Gastroesophageal sphincter (tissue), 4 donors: ENCODE data around the gene CLIP4. TPM values are rescaled to one million over a fixed set of nuclear protein-coding genes. Genes with fewer than 3 reads are reported as not detected.

Experiments
- ATAC-seq: fragments of 150-250 bp; one replicate; pipeline ENCODE4 v1.9.1; 2016; ENCODE audit warnings: mild to moderate bottlenecking, moderate library complexity
- H3K27ac ChIP-seq, 4 donors: fragments of 200-600 bp; sonication (generic) in 3 of 4; 1 replicate in 3 of 4; 2 replicates in 1 of 4; pipeline ENCODE4 v1.5.1; 2016 to 2019
- H3K27me3 ChIP-seq: fragments of 200-600 bp; sonication (generic); one replicate; pipeline ENCODE4 v1.5.1; 2019
- H3K36me3 ChIP-seq, 2 donors: fragments of 200-600 bp; sonication (generic); one replicate each; pipeline ENCODE4 v1.5.1; 2019; ENCODE audit warnings: control low read depth in 1 of 2
- H3K4me1 ChIP-seq, 3 donors: fragments of 200-600 bp; sonication (generic); 1 replicate in 2 of 3; 2 replicates in 1 of 3; pipeline ENCODE4 v1.5.1; 2016 to 2019; ENCODE audit warnings: control low read depth in 2 of 3
- H3K4me3 ChIP-seq, 2 donors: fragments of 200-600 bp; sonication (generic); one replicate each; pipeline ENCODE4 v1.5.1; 2019; ENCODE audit warnings: mild to moderate bottlenecking in 1 of 2, moderate library complexity in 1 of 2
- H3K9me3 ChIP-seq, 3 donors: fragments of 200-600 bp; sonication (generic); one replicate each; pipeline ENCODE4 v1.5.1; 2017 to 2019; ENCODE audit warnings: control low read depth in 2 of 3
- EP300 ChIP-seq: sonication (generic); formaldehyde crosslinking; IDR thresholded peaks from one replicate; pipeline ENCODE4 v1.6.1; 2017; ENCODE audit warnings: antibody characterized with exemption, mild to moderate bottlenecking
- POLR2A ChIP-seq, 2 donors: fragments of 450-650 bp; IDR thresholded peaks; one replicate each; pipeline ENCODE4 v1.6.1; 2017; ENCODE audit warnings: antibody characterized with exemption in 2 of 2, mild to moderate bottlenecking in 2 of 2, moderate library complexity in 1 of 2
- POLR2AphosphoS5 ChIP-seq: sonication (generic); formaldehyde crosslinking; IDR thresholded peaks from one replicate; pipeline ENCODE4 v1.6.1; 2017; ENCODE audit warnings: antibody characterized with exemption
- WGBS, 2 donors: methylation state at CpG; one replicate each; pipeline ENCODE4 v1.1.5; 2018; ENCODE audit warnings: low coverage in 1 of 2; 5-methylcytosine and 5-hydroxymethylcytosine counted together
- total RNA-seq, 4 donors: library from RNA; depleted of rRNA; stranded (reverse); fragments of >200 nt; gene quantifications; one replicate each; pipeline ENCODE4 v1.1.0, GENCODE V29; 2016
- TF ChIP-seq, protein P1 (sequence below), 4 experiments: fragments of 200-600 bp in 2 of 4; fragments of 450-650 bp in 2 of 4; sonication (generic) in 1 of 4; IDR thresholded peaks; one replicate each; pipeline ENCODE4 v1.5.1; 2017 to 2019; ENCODE audit warnings: antibody characterized with exemption in 4 of 4, mild to moderate bottlenecking in 2 of 4, moderate library complexity in 2 of 4

Gene CLIP4
- total RNA-seq, 4 donors from 2014 or later, result 64.7 to 96.0 (median 77.3) TPM

DNA sequence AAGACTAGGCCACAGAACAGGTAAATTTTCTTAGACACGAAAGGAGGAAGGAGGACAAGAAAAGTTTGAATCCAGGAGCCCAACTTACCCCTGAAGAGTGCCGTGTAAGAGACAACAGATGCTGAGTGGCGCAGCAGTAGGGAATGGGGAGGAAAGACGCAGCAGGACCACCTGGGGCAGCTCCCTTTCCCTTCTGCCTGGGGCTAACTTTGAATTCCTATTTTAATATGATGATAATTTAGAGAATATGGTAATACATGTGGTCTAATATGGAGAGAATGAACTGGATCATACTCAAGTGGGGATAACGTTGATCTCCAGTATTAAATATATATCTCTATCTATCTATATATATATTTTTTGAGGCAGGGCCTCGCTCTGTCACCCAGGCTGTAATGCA, 69.3 kb downstream of the CLIP4 start:
- WGBS, 2 donors, result 92 to 100% methylated on average over 5 to 6 of the region's 6 CpGs
- H3K4me3 ChIP-seq, result no peak overlapping the region
- ATAC-seq, result no peak
- H3K27me3 ChIP-seq, result no peaks in the 10 kb centered on the region
- H3K27ac ChIP-seq, result no peak overlapping the region
- peaks cover 0 to 47% of the 10 kb centered on the region in 2 donors for H3K36me3 ChIP-seq
- no peaks in the 10 kb centered on the region for H3K9me3 ChIP-seq
- TF ChIP-seq, protein P1, sequence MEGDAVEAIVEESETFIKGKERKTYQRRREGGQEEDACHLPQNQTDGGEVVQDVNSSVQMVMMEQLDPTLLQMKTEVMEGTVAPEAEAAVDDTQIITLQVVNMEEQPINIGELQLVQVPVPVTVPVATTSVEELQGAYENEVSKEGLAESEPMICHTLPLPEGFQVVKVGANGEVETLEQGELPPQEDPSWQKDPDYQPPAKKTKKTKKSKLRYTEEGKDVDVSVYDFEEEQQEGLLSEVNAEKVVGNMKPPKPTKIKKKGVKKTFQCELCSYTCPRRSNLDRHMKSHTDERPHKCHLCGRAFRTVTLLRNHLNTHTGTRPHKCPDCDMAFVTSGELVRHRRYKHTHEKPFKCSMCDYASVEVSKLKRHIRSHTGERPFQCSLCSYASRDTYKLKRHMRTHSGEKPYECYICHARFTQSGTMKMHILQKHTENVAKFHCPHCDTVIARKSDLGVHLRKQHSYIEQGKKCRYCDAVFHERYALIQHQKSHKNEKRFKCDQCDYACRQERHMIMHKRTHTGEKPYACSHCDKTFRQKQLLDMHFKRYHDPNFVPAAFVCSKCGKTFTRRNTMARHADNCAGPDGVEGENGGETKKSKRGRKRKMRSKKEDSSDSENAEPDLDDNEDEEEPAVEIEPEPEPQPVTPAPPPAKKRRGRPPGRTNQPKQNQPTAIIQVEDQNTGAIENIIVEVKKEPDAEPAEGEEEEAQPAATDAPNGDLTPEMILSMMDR (IDR thresholded peaks at IDR 0.05), result no peak
- TF ChIP-seq POLR2A (IDR thresholded peaks at IDR 0.05) (no peak), EP300 (no peak), POLR2AphosphoS5 (no peak)
- H3K4me1 ChIP-seq, result no peaks in the 10 kb centered on the region

DNA sequence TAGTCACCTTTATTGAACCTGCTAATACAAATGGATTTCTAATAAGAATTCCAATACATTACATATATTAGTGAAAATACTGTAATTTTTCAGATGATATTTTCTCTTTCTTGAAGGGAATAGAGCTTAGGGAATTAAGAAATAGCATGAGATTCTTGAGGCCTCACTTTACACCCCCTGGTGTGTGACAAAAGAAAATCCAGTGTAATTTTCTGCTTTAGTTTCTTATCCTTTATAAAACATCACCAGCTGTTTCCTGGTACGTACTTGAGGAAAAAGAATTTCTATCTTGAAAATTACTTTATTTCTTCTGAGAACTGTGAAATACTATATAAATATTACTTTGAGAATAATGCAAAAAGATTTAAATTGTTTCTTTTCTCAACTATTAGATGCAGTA, 71.6 kb downstream of the CLIP4 start:
- H3K36me3 ChIP-seq, result peaks cover 0 to 39% of the 10 kb centered on the region in 2 donors
- H3K4me3 ChIP-seq, result no peak overlapping the region
- H3K27ac ChIP-seq, result no peak overlapping the region
- no peak for ATAC-seq
- no peaks in the 10 kb centered on the region for H3K4me1 ChIP-seq
- 91 to 100% methylated on average over 1 of the region's 1 CpG for WGBS, 2 donors
- TF ChIP-seq POLR2A (IDR thresholded peaks at IDR 0.05), result no peak
- no peak for TF ChIP-seq POLR2AphosphoS5
- TF ChIP-seq, protein P1 (IDR thresholded peaks at IDR 0.05), result no peak
- TF ChIP-seq EP300, result no peak
- no peaks in the 10 kb centered on the region for H3K9me3 ChIP-seq
- H3K27me3 ChIP-seq, result no peaks in the 10 kb centered on the region

DNA sequence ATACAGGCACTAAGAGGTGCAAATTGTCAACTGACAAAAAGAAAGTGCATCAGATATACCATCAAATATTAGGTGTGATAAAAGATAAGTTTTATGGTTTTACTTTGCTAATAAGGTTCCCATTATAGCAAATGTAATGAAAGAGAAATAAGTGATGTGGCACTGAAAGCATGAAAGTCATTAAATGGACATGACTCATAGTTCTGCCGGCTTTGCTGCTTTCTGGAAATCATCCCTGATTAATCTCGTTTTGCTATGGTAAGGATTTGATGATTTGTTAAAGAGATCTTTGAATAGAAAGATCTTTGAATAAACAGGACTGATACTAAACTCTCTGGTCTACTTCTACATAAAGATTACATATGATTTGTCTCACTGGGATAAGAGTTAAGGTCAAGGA, 72.7 kb downstream of the CLIP4 start:
- Histone ChIP-seq H3K27ac (no peak overlapping the region), H3K27me3 (no peaks in the 10 kb centered on the region)
- WGBS, 2 donors, result 38 to 65% methylated on average over 2 of the region's 2 CpGs

DNA sequence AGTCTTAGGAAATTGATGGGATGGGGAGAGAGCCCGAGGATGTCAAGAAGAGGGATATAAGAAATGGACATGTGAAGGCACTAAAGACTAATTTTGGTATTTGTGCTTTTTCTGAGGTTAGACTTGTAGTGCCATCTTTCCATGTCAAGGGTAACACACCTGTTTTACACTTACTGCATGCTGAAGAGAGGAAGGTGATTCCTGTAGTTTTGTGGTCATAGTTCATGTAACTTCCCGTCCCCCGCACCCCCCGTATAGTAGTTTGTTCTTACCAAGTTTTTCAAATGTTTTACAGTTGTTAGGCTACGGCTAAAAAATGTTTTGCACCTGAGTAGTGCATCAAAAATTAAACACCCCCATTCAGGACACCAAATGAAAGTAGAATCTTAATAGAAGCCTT, 73.8 kb downstream of the CLIP4 start:
- ATAC-seq, result no peak
- Histone ChIP-seq H3K9me3 (no peaks in the 10 kb centered on the region), H3K36me3 (peaks cover 0 to 44% of the 10 kb centered on the region in 2 donors), H3K27me3 (no peaks in the 10 kb centered on the region), H3K27ac (no peak overlapping the region), H3K4me1 (no peaks in the 10 kb centered on the region), H3K4me3 (no peak overlapping the region)
- WGBS, 2 donors, result 83 to 86% methylated on average over 5 of the region's 5 CpGs
- TF ChIP-seq EP300 (no peak), POLR2AphosphoS5 (no peak), POLR2A (IDR thresholded peaks at IDR 0.05) (no peak)
- TF ChIP-seq, protein P1 (IDR thresholded peaks at IDR 0.05), result no peak

More for the DNA sequence above, 72.7 kb downstream of the CLIP4 start:
- Histone ChIP-seq H3K4me1 (no peaks in the 10 kb centered on the region), H3K9me3 (no peaks in the 10 kb centered on the region), H3K4me3 (no peak overlapping the region), H3K36me3 (peaks cover 0 to 41% of the 10 kb centered on the region in 2 donors)
- ATAC-seq, result no peak
- no peak for TF ChIP-seq POLR2A (IDR thresholded peaks at IDR 0.05)
- no peak for TF ChIP-seq POLR2AphosphoS5
- TF ChIP-seq, protein P1 (IDR thresholded peaks at IDR 0.05), result no peak
- no peak for TF ChIP-seq EP300

DNA sequence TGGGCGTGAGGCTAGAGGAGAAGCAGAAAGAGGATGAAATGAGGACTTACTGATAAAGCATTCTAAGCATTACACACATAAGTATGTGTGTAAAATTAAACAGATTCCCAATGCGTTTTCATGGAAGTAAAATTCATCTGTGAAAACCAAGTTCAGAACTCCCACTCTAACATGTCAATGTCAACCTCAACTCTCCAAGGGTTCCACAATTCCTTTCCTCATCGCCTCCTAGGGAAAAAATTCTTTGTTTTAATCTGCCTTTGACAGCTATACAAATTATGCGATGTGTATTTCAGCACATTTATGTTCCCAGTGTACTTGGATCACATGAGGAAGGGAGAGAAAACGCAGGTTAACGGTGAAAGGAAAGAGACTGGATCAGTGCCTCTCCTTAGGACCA, 76.6 kb downstream of the CLIP4 start:
- peaks cover 0 to 44% of the 10 kb centered on the region in 2 donors for H3K36me3 ChIP-seq
- WGBS, 2 donors, result 89 to 98% methylated on average over 6 of the region's 6 CpGs
- H3K27ac ChIP-seq, result no peak overlapping the region
- peaks cover 0 to 3% (median 0%) of the 10 kb centered on the region in 3 donors for H3K4me1 ChIP-seq
- ATAC-seq, result no peak
- TF ChIP-seq POLR2A (IDR thresholded peaks at IDR 0.05), result no peak
- TF ChIP-seq, protein P1 (IDR thresholded peaks at IDR 0.05), result no peak
- no peak for TF ChIP-seq POLR2AphosphoS5
- TF ChIP-seq EP300, result no peak
- H3K4me3 ChIP-seq, result no peak overlapping the region
- no peaks in the 10 kb centered on the region for H3K27me3 ChIP-seq
- no peaks in the 10 kb centered on the region for H3K9me3 ChIP-seq
